Measurements from ENCODE around the gene MTG2.
"Not testable (repeated sequence)": the region's sequence is repeated elsewhere in the genome, so short reads cannot be mapped to it uniquely, and the experiment has no call there.

MTG2 gene

DNA sequence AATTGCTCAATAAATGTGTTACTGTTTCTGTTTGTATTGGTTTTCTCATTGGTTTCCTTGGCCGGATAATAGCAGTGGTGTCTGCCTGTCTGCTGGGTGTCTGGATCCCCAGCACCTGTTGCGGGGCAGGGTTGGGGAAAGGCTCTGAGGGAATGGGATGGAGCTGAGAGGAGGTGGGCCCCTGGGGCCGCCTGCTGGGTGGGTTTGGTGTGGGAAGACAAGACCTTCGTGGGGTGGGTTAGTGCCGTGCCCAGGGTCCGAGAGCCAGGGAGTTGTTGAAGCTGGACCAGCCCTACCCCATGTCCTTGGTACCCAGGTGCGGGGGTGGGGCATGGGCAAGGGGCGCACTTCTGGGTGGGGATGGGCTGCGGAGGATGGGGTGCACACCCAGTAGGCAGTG lies 35.3 kb upstream of the MTG2 start:
- TF ChIP-seq, protein P1, sequence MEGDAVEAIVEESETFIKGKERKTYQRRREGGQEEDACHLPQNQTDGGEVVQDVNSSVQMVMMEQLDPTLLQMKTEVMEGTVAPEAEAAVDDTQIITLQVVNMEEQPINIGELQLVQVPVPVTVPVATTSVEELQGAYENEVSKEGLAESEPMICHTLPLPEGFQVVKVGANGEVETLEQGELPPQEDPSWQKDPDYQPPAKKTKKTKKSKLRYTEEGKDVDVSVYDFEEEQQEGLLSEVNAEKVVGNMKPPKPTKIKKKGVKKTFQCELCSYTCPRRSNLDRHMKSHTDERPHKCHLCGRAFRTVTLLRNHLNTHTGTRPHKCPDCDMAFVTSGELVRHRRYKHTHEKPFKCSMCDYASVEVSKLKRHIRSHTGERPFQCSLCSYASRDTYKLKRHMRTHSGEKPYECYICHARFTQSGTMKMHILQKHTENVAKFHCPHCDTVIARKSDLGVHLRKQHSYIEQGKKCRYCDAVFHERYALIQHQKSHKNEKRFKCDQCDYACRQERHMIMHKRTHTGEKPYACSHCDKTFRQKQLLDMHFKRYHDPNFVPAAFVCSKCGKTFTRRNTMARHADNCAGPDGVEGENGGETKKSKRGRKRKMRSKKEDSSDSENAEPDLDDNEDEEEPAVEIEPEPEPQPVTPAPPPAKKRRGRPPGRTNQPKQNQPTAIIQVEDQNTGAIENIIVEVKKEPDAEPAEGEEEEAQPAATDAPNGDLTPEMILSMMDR (IDR thresholded peaks at IDR 0.05; ENCODE audit: low read depth, low read length) = no peak
- no peak for DNase-seq (ENCODE audit: extremely low read depth, low read depth)

- DNase-seq (ENCODE audit: extremely low read depth, low read depth) = not testable (repeated sequence)
These were observed 34.4 kb upstream of the MTG2 start for GRCh38 chr20:62148383-62148782.

GRCh38 chr20:62148908-62149314 lies 33.9 kb upstream of the MTG2 start:
- DNase-seq (ENCODE audit: extremely low read depth, low read depth) = no peak
- TF ChIP-seq, protein P1 (IDR thresholded peaks at IDR 0.05; ENCODE audit: low read depth, low read length) = no peak

GRCh38 chr20:62149532-62150309 lies 33.1 kb upstream of the MTG2 start:
- TF ChIP-seq, protein P1 (IDR thresholded peaks at IDR 0.05; ENCODE audit: low read depth, low read length) = no peak

DNA sequence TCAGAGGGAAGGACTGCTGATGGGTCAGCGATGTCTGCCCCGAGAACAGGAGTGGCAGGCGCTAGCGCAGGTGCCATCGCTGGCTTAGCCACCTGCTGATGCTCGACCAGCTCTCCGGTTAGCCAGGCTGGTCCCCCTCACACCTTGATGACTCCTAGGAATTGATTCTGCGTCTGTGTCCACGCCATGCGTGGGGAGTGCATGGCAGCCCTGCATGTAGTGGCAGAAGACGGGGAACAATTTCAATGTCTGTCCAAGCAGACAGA lies 32.6 kb upstream of the MTG2 start:
- DNase-seq (ENCODE audit: extremely low read depth, low read depth) = no peak
- TF ChIP-seq, protein P1 (IDR thresholded peaks at IDR 0.05; ENCODE audit: low read depth, low read length) = no peak

More at GRCh38 chr20:62149532-62150309, 33.1 kb upstream of the MTG2 start:
- no peak for DNase-seq (ENCODE audit: extremely low read depth, low read depth)

- DNase-seq (ENCODE audit: extremely low read depth, low read depth) = no peak
- TF ChIP-seq, protein P1 (IDR thresholded peaks at IDR 0.05; ENCODE audit: low read depth, low read length) = no peak
These were observed 31.6 kb upstream of the MTG2 start for GRCh38 chr20:62151225-62151624.

DNA sequence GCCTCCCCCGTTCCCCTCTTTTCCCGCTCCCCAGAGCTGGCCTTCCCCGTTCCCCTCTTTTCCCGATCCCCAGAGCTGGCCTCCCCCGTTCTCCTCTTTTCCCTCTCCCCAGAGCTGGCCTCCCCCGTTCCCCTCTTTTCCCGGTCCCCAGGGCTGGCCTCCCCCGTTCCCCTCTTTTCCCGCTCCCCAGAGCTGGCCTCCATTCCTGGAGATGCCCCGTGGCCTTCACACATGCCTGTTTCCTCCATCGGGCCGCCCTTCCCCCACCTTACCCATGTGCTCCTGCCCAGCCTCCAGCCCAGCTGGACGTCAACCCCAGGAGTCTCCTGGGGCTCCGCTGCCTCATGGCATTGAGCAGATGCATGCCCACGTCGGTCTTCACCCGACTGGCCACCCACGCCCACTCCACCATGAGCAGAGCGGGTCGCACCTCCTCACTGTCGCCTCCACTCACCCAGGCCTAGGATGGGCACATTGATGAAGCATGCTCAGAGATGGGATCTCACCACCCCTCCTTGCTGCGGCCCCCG lies 30.9 kb upstream of the MTG2 start:
- TF ChIP-seq, protein P1 (IDR thresholded peaks at IDR 0.05; ENCODE audit: low read depth, low read length) = no peak
- DNase-seq (ENCODE audit: extremely low read depth, low read depth) = no peak
